Activated naive CD4-positive, alpha-beta T cell treated with Interleukin-2 at 50 U/mL for 16 hours (primary cell): ENCODE data around the gene ETF1.
A peak's percentile ranks its signal among the peaks of the same experiment; 100 is the strongest.

Experiments
- DNase-seq: peaks from one replicate; pipeline ENCODE4 v3.0.0-alpha.2; 2020

ETF1 gene

DNA sequence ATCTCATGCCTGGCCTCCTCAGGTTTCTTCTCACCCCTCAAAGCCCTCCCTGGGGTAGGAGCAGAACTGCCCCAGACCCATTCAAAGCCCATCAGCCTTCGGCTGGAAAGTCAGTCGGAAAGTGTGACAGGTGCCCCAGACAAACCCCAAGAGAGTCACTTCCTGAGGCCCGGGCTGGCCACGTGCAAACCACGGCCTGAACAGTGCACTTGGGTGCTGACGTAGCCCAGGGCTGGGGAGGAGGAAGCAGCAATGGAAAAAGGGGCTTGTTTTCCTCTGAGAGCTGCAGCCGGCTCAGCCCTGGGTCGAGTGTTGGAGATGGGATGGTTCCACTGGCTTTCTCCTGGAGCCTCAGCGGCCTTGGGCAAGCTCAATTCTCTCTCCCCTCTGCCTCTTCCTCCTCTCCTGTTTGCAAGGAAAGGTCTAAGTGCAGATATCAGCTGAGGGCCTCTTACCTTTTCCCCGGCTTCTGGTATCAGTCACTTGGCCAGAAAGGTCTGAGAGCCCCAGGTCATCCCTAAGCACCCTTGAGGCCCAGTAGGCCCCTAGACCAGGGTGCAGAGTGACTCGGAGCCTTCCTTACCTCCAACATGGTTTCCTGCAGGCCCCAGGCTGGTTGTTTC lies 83.6 kb downstream of the ETF1 start:
- DNase-seq, result peak; percentile 86

DNA sequence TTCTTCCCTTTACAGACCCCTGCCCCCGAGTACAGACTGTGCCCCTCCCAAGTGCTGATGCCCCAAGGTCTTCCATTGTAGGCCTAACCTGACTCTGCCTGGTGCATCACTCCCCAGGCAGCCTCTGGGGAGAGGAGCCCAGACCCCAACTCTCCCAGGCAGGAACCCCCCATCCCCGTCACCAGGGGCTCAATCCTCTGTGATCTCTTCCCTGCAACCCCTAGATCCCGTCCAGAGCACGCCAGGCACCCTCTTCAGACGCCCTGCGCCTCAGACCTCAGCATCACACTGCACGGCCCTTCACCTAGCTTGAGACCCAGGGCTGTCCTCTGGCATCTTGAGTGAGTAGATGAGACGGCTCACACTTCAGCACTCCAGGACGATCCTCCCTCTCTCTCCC lies 84.2 kb downstream of the ETF1 start:
- DNase-seq, result no peak

DNA sequence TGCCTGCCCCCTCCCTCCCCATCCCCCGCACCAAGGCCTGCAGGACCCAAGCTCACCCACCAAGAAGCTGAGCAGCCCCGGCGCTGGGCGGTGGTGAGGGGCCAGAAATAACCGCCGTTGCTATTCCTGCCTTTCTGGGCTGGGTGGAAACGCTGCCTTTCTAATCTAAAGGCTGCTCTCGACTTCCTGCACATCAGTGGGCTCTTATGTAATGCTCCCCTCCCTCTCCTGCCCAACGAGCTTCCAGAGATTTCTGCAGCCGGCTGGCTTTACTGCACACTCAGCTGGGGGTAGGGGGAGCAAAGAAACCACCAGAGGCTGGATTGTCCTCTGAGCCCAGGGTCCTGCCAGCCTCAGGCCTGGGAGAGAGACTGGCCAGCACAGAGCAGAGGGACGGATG lies 84.7 kb downstream of the ETF1 start:
- no peak for DNase-seq

DNA sequence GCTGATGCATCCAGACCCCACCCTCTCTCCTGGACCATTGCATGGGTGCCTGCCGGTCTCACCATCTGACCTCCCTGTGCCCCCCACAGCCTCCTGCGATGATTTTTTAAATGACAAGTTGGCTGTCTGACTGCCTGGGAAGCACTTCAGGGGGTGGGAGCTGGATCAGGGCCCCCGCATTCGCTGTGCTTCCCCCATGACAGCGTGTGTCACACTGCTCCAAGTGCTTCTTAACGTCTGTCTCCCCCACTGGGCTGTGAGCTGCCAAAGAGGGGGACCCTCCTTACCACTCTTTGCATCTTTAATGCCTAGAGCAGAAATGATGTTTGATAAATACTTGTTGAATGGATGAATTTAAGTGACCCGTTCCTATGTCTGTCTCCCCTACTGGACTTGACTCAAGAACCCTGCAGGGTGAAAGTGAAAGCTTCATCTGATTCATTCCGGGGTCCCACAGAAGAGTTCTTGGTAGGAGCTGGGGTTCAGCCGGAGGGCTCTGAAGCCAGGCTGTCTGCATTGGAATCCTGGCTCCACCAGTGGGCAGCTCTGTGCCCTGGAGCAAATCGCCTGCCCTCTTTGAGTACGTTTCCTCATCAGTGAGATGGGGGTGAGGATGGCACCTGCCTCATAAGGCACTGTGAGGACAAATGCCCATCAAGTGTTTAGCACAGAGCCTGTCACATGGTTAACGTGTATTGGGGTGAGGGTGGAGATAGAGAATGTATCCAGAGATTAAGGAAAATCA lies 85.3 kb downstream of the ETF1 start:
- DNase-seq, result no peak
